Measurements from ENCODE around the gene FSHR.

Gene FSHR

GRCh38 chr2:48991415-48992131, 162.7 kb downstream of the FSHR start:
- no peaks in the 10 kb centered on the region for H3K27me3 ChIP-seq
- H3K9me3 ChIP-seq: no peaks in the 10 kb centered on the region
- no peaks in the 10 kb centered on the region for H3K36me3 ChIP-seq
- TF ChIP-seq, protein P1, sequence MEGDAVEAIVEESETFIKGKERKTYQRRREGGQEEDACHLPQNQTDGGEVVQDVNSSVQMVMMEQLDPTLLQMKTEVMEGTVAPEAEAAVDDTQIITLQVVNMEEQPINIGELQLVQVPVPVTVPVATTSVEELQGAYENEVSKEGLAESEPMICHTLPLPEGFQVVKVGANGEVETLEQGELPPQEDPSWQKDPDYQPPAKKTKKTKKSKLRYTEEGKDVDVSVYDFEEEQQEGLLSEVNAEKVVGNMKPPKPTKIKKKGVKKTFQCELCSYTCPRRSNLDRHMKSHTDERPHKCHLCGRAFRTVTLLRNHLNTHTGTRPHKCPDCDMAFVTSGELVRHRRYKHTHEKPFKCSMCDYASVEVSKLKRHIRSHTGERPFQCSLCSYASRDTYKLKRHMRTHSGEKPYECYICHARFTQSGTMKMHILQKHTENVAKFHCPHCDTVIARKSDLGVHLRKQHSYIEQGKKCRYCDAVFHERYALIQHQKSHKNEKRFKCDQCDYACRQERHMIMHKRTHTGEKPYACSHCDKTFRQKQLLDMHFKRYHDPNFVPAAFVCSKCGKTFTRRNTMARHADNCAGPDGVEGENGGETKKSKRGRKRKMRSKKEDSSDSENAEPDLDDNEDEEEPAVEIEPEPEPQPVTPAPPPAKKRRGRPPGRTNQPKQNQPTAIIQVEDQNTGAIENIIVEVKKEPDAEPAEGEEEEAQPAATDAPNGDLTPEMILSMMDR (IDR thresholded peaks at IDR 0.05; ENCODE audit: low read depth, low read length): no peak
- no peak for DNase-seq
- H3K4me1 ChIP-seq: no peaks in the 10 kb centered on the region
- no peak overlapping the region for H3K4me3 ChIP-seq (ENCODE audit: low read depth, low read length)

DNA sequence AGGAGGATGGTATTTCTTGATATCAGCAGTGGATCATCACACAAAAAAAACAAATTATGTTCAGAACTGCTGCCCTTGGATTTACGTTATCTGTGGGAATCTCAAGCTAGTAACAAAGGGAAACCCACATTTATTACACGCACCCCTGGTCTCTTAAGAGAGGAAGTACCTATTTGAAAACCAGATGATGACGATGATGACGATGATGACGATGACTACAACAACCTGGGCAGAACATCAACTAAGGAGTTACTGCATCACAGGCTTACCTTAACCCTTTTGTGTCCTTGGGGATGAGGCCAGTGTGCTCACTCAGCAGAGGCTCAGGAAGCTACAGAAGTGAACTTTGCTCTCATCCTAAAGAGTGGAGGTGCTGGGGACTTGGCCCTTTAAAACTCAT, 169.4 kb downstream of the FSHR start:
- no peak overlapping the region for H3K4me3 ChIP-seq (ENCODE audit: low read depth, low read length)
- TF ChIP-seq, protein P1 (IDR thresholded peaks at IDR 0.05; ENCODE audit: low read depth, low read length): no peak
- no peaks in the 10 kb centered on the region for H3K9me3 ChIP-seq
- no peaks in the 10 kb centered on the region for H3K4me1 ChIP-seq
- H3K27me3 ChIP-seq: no peaks in the 10 kb centered on the region
- H3K36me3 ChIP-seq: no peaks in the 10 kb centered on the region
- no peak for DNase-seq

- no peaks in the 10 kb centered on the region for H3K27me3 ChIP-seq
- peak; percentile 12 for DNase-seq
- TF ChIP-seq, protein P1 (IDR thresholded peaks at IDR 0.05; ENCODE audit: low read depth, low read length): no peak
- no peak overlapping the region for H3K4me3 ChIP-seq (ENCODE audit: low read depth, low read length)
- H3K4me1 ChIP-seq: no peaks in the 10 kb centered on the region
- no peaks in the 10 kb centered on the region for H3K9me3 ChIP-seq
- H3K36me3 ChIP-seq: no peaks in the 10 kb centered on the region
Measured at GRCh38 chr2:48983551-48983950, 170.8 kb downstream of the FSHR start.

GRCh38 chr2:48982887-48983435, 171.4 kb downstream of the FSHR start:
- no peak for DNase-seq
- Histone ChIP-seq H3K4me1 (no peaks in the 10 kb centered on the region), H3K27me3 (no peaks in the 10 kb centered on the region), H3K4me3 (ENCODE audit: low read depth, low read length) (no peak overlapping the region), H3K9me3 (no peaks in the 10 kb centered on the region), H3K36me3 (no peaks in the 10 kb centered on the region)
- TF ChIP-seq, protein P1 (IDR thresholded peaks at IDR 0.05; ENCODE audit: low read depth, low read length): no peak

- TF ChIP-seq, protein P1 (IDR thresholded peaks at IDR 0.05; ENCODE audit: low read depth, low read length): no peak
- no peaks in the 10 kb centered on the region for H3K27me3 ChIP-seq
- H3K4me3 ChIP-seq (ENCODE audit: low read depth, low read length): no peak overlapping the region
- no peaks in the 10 kb centered on the region for H3K36me3 ChIP-seq
- DNase-seq: no peak
- H3K9me3 ChIP-seq: no peaks in the 10 kb centered on the region
- no peaks in the 10 kb centered on the region for H3K4me1 ChIP-seq
Measured at GRCh38 chr2:48980846-48981245, 173.5 kb downstream of the FSHR start.

DNA sequence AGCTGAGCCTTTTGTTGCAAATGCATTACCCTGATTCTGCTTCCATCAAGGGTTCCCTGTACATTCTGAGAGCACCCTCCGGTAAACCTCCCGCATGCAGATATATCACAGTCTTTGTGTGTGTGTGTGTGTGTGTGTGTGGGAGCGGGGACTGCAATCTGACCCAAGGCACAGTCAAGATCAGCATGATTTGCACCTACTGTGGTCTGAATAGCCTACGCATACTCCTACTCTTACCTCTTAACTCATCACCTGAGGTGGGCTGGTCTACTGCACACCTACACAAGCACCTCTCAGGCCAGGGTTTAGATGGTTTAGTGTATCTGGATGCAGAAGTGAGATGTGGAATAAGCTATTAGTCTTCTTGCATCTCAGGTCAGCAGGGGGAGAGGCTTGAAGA, 174.6 kb downstream of the FSHR start:
- Histone ChIP-seq H3K36me3 (no peaks in the 10 kb centered on the region), H3K9me3 (no peaks in the 10 kb centered on the region), H3K27me3 (no peaks in the 10 kb centered on the region), H3K4me3 (ENCODE audit: low read depth, low read length) (no peak overlapping the region), H3K4me1 (no peaks in the 10 kb centered on the region)
- TF ChIP-seq, protein P1 (IDR thresholded peaks at IDR 0.05; ENCODE audit: low read depth, low read length): no peak
- no peak for DNase-seq
